ENCODE data around the gene ACSL3. TPM values are rescaled to one million over a fixed set of nuclear protein-coding genes. Genes with fewer than 3 reads are reported as not detected.

ACSL3 gene
- total and polyA plus RNA-seq, 2 donors (not counting 3 experiments of a cell fraction or from before 2014, with no cell fraction given) = 58.7 to 139 TPM

- TF ChIP-seq POLR2A (IDR thresholded peaks at IDR 0.05; ENCODE audit: low read depth, low read length) = no peak
- no peak for TF ChIP-seq JUN (IDR thresholded peaks at IDR 0.05; ENCODE audit: borderline replicate concordance, insufficient read depth, insufficient read length, low read depth)
- TF ChIP-seq GATA2 (IDR thresholded peaks at IDR 0.05; ENCODE audit: insufficient read depth, insufficient read length, low read depth, low read length) = no peak
- no peak for TF ChIP-seq EZH2 (IDR thresholded peaks at IDR 0.05; ENCODE audit: borderline replicate concordance, low read depth, low read length, severe bottlenecking)
- TF ChIP-seq POLR2AphosphoS5 (IDR thresholded peaks at IDR 0.05; ENCODE audit: insufficient read depth, low read depth, low read length) = no peak
- no peak for TF ChIP-seq MAX (IDR thresholded peaks at IDR 0.05; ENCODE audit: insufficient read depth, insufficient read length)
- no peak for TF ChIP-seq CTCF (IDR thresholded peaks at IDR 0.05; ENCODE audit: extremely low read depth in 1 of 2, insufficient read depth in 1 of 2, low read depth in 1 of 2, low read length in 2 of 2)
- no peak for TF ChIP-seq MYC (IDR thresholded peaks at IDR 0.05; ENCODE audit: low read depth, low read length)
- TF ChIP-seq FOS (IDR thresholded peaks at IDR 0.05; ENCODE audit: borderline replicate concordance, insufficient read depth, low read length) = no peak
- intact Hi-C loops (cut with micrococcal nuclease) = no loop called here
- FAIRE-seq = no peak
- Histone ChIP-seq H3K27me3 (ENCODE audit: control insufficient read depth in 2 of 2, insufficient read depth in 2 of 2, low read length in 2 of 2) (no peaks in the 10 kb centered on the region), H3K4me1 (ENCODE audit: control insufficient read depth, extremely low read depth, insufficient read depth, low read length) (peaks cover 1% of the 10 kb centered on the region), H3K4me3 (replicated peaks in 1 of 3; ENCODE audit: insufficient read depth in 1 of 3, low read depth in 1 of 3, low read length in 3 of 3) (no peak overlapping the region), H3K79me2 (ENCODE audit: control insufficient read depth, insufficient read depth, low read length) (peaks cover 8% of the 10 kb centered on the region), H3K4me2 (ENCODE audit: insufficient read depth, low read length) (no peak overlapping the region), H3K9me1 (replicated peaks; ENCODE audit: control insufficient read depth, extremely low read depth, insufficient read depth, low read length) (no peaks in the 10 kb centered on the region), H3K9ac (replicated peaks; ENCODE audit: extremely low read depth, insufficient read depth, low read length) (no peak overlapping the region), H3K27ac (ENCODE audit: insufficient read depth, low read depth, low read length) (no peak overlapping the region), H3K36me3 (ENCODE audit: control insufficient read depth in 2 of 2, extremely low read depth in 1 of 2, insufficient read depth in 2 of 2, low read length in 2 of 2) (peaks cover 3 to 19% of the 10 kb centered on the region in 2 experiments), H3K9me3 (replicated peaks; ENCODE audit: control insufficient read depth, insufficient read depth, low read length) (no peaks in the 10 kb centered on the region), H4K20me1 (replicated peaks; ENCODE audit: control insufficient read depth, extremely low read depth, insufficient read depth, low read length) (peaks cover 4% of the 10 kb centered on the region), H2AFZ (ENCODE audit: low read depth, low read length) (no peak overlapping the region)
- no TSS peak for BruUV-seq (replicated peaks)
- dilution Hi-C loops (cut with MboI; ENCODE audit: extremely low pct_ligation_motif_present, low sequenced_read_pairs) = no loop called here
- DNase-seq (ENCODE audit: low read depth, low spot score) = no peak
- ChIA-PET POLR2A (no interaction called here), CTCF (no interaction called here)
Observed at GRCh38 chr2:222935688-222936298, 75.0 kb downstream of the ACSL3 start.

All from endothelial cell of umbilical vein (primary cell).